Measurements from ENCODE around the gene SUPT3H.

DNA sequence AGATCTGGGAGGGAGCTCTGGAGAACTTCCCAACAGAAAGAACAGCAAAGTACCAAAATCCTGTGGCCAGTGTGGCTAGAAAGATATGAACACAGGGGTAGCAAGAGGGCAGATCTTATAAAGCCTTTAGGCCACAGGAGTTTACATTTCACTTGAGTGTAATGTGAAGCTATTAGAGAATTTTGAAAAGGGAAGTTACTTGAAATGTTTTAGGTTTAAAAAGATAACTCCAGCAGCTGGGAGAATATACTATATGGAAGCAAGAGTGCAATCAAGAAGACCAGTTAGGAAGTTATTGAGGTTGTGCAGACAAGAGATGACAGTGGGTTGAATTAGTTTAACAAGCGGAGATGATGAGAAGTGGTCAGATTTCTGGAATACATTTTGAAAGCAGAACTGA lies 7.9 kb downstream of the SUPT3H start:
- TF ChIP-seq CTCF (IDR thresholded peaks at IDR 0.05): no peak
- TF ChIP-seq POLR2A (IDR thresholded peaks at IDR 0.05): no peak
- TF ChIP-seq POLR2AphosphoS5 (IDR thresholded peaks at IDR 0.05): no peak

Measured in breast epithelium (tissue), 3 donors.